HG03135 (cell line): ENCODE results near the gene GATB.

ENCODE experiments used
- ATAC-seq: cut with Tn5 transposase; IDR thresholded peaks from one replicate; pipeline ENCODE4 v1.9.1; 2021; ENCODE audit warnings: mild to moderate bottlenecking, moderate library complexity; ENCODE audit not compliant: unreplicated experiment

The GATB gene

DNA sequence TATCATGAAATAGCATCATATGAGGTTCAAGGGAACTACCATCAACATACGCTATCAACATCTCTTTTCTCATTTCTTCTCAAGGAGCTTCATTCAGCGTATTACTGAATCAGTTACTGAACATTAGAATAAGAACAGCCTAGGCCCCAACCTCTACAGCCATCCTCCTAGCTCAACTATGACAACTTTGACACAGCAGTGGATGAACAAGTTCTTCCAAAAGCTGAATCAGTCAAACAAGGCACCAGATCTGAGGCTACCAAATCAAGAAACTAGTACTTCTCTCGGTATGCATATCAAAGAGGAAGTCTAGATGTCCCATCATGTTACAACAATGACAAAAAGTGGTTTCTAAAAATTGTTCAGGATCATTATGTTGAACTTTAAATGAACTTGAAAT, 57.4 kb downstream of the GATB start:
- no peak for ATAC-seq

GRCh38 chr4:151702256-151702655, 58.6 kb downstream of the GATB start:
- ATAC-seq, result no peak

- no peak for ATAC-seq
Measured at GRCh38 chr4:151700566-151701316, 60.1 kb downstream of the GATB start.

DNA sequence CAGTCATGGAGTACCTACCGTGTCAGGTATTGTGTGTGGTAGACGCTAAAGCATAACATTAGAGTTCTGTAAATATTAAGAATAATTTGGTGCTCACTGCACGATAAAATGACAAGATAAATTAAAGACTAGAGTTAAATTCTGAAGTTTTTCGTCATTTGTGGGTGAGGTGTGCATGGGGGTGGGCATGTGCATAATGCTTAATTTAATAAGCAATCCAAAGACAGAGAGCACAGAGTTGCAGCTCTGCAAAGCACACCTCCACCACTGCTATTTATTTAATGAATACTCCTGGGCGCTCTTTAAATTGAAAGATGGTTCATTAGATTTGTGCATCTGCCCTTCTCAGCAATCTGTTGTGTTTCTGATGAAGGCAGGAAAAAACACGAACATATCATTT, 62.6 kb downstream of the GATB start:
- ATAC-seq, result no peak

DNA sequence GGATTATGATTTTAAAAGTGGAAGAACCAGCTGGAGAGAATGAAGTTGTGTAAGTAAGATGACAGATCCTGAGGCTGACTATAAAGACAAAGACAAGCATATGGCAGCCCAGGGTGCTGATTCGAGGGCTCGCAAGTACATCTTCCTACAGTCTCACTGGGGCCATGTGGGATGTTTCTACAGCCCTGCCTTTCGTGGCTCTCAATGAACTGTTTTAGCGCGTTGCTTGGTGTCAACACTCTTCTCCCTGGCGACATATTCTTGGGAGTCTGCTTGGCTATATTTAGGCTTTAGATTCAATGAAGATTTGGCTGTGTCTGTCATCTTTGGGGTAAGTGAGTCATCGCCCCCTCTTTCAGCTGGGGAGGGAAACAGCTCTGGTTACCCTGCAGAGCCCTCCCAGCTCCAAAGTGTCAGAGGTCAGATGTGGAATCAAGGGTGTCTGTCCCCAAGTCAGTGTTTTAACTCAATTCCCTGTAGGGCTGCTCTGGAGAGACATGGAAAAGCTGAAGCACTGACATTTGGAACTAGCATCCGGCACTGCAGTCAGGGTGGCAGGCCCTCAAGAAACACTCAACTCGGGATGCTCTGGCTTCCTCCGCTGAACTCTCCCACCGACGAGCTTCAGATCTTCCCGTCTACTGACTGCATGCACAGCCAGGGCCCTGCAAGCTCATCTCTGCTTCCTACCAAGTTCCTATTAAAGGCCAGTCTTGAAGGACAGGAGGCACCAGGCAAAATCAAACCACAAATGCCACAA, 65.7 kb downstream of the GATB start:
- no peak for ATAC-seq

GRCh38 chr4:151692821-151693673, 67.8 kb downstream of the GATB start:
- ATAC-seq, result no peak

DNA sequence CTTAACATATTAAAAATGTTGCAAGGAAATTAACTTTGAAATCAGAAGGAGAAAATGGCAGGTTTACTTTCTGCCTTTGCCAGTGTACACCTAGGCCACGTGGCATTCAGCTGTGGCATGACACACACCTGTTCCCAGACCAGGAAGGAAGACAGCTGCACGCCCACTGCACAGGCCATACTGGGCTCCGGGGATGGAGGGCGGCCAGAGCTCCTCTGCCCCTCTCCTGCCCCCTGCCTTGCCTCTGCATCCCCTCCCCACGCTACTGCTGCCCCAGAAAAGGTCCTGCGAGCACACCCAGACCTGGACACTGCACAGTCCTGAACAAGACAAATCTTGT, 68.4 kb downstream of the GATB start:
- ATAC-seq, result no peak

GRCh38 chr4:151691639-151692442, 69.0 kb downstream of the GATB start:
- ATAC-seq, result no peak

- no peak for ATAC-seq
Measured at GRCh38 chr4:151690876-151691275, 69.9 kb downstream of the GATB start.

DNA sequence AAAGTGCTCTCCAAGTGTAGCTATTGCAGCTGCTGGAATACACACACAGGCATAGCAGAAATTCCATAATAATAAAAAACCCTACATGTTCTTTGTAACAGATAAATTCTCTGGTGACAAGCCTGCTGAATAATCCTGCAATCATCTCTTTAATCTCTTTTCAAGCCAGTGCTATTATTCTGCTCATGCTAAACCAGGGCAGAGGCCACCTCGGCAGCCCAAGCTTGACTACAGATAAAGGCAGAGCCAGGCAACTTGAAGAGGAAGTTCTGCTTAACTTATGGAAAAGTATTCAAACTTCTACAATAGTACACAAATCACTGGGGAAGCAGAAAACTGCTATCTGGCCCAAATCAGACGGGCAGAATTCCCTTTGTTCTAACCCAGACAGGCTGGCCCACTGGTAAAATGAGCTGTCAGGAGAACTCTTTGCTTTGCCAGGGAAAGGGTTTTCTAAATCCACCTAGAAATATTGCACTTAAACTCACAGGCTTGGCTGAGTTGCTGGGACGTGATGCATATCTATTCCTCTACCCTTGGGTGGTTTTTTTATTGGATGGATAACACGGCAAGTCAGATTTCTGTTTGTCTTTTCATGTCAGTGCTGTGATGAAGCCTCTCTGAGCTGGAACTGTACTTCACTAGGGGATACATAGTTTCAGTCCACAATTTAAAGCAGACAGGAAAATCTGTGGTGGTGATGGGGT, 70.5 kb downstream of the GATB start:
- ATAC-seq, result no peak

- ATAC-seq, result no peak
Measured at GRCh38 chr4:151689211-151689991, 71.4 kb downstream of the GATB start.

DNA sequence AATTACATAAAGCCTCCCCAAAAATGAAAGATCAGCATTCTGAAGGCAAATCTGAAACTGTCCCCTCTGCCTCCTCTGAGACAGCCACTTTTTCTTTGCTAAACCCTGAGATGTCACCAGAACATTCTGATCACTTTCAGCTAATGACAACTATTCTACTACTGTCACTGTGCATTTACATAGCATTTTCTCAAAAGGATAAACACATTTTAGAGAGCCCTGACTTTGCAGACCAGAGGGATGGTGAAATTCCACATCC, 72.1 kb downstream of the GATB start:
- ATAC-seq, result no peak

DNA sequence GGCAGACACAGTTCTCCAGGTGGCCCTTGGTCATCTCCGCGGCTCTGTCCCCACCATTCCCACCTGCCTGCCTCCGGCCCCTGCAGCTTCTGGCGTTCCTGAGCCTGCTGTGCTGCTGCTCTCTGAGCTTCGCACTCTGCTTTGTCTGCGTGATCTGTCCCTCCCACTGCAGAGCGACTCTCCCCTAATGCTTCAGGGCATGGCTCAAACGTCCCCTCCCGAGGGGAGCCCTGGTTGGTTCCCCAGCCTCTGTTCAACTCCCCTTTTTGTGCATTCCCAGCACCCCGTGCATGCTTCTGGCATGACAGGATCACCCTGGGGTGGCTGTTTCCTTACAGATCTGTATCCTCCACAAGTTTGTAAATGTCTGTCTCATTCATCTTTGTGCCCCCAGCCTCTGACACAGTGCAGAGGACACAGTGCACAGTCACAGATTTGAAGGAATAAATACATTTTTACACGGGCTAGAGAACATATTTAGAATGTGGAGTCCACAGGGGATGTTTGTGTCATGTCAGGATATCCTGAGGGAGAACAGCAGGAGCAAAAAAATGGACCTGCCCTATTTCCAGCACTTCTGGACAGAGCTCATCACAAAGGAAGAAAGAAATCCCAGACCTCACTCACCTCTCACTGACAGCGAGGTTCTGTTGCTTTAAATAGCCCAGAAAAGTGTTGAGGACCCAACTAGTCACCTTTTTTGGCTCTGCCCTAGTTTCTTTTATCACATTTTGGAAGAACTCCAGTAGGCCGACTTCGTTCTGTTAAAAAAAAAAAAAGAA, 72.6 kb downstream of the GATB start:
- no peak for ATAC-seq

DNA sequence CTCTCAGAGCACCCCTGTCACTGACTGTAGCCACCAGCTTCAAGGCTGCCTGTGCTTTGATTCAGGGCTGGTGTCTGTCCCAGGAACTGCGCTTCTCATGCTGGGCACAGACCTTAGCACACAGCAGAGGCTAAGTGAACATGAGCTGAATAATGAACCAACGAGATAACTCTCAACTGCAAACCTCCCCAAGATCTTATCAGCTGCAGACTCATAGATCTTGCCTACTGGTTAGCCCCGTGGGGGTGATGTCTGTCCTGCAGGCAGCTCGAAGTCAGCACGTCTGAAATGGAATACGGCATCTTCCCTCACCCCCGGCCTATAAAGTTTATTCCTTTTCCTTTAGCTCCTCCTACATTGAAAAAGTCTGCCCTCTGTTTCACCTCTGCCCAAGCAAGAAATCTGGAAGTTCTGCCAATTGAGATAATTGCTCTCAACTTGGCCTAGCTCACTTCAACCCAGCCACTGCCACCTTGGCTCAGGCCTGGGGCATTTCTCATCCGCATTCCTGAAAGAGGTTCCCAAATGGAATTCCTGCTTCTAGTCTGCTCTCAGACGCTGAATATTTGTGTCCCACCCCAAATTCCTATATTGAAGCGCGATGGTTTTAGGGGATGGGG, 73.7 kb downstream of the GATB start:
- ATAC-seq, result no peak

- no peak for ATAC-seq
Measured at GRCh38 chr4:151685303-151685702, 75.5 kb downstream of the GATB start.

- no peak for ATAC-seq
Measured at GRCh38 chr4:151681085-151681484, 79.7 kb downstream of the GATB start.

DNA sequence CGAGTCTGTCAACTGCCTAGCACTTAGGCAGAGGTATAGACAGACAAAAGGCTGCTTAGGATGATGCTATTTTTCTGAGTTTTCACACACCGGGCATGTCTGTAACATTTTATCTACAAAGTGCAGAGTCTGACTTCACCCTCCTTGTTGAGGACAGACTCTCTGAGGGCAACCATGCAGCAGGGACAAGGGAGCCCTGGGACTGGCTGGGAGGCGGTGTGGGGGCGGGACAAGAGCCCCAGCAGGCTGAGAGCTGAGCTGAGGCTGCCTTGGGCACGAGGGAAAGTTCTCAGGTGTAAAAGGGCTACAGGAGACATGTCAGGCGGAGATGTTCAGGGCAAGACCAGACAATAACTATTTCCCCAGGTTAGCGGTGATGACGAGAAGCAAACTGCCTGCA, 81.6 kb downstream of the GATB start:
- ATAC-seq, result no peak

- no peak for ATAC-seq
Measured at GRCh38 chr4:151678048-151678872, 82.5 kb downstream of the GATB start.
